ENCODE data around the gene DNAJB7.
"Not testable (repeated sequence)": the region's sequence is repeated elsewhere in the genome, so short reads cannot be mapped to it uniquely, and the experiment has no call there.

Gene DNAJB7

GRCh38 chr22:40845816-40846215, 16.1 kb downstream of the DNAJB7 start:
- FAIRE-seq, result not testable (repeated sequence)

GRCh38 chr22:40844951-40845350, 17.0 kb downstream of the DNAJB7 start:
- no peak for DNase-seq (ENCODE audit: low spot score)
- no peak for FAIRE-seq

More at GRCh38 chr22:40845816-40846215, 16.1 kb downstream of the DNAJB7 start:
- DNase-seq (ENCODE audit: low spot score), result not testable (repeated sequence)

DNA sequence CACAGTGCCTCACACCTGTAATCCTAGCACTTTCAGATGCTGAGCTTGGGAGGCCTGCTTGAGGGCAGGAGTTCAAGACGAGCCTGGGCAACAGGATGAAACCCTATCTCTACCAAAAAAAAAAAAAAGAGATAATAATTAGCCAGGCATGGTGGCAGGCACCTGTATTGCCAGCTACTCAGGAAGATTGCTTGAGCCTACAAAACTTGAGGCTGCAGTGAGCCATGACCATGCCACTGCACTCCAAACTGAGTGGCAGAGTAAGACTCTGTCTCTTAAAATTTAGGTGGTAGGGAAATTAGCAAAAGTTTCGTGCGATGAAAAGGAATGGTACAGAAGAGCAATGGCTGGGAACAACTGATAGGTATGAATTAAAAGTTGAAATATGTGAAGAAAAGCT, 23.4 kb downstream of the DNAJB7 start:
- DNase-seq (ENCODE audit: low spot score) (no peak), FAIRE-seq (no peak)

GRCh38 chr22:40834619-40835018, 27.3 kb downstream of the DNAJB7 start:
- DNase-seq (ENCODE audit: low spot score), result no peak
- FAIRE-seq, result no peak

DNA sequence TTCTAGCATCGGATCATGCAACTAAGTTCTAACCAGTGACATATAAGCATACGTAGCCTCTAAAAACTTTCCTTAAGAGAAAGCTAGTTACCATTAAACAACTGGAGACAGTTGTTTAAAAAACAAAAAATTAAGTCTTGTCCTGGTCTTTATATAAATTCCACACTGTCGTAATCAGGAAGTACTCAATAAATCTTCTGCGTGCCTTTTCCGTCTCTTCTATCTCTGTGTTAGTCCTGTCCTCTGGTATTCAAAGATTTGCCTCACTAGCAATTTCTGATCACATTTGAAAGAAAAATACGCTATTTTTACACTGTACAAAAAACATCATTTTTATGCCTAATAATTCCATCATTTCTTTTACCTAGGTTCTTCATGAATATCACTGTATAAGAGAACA, 32.8 kb downstream of the DNAJB7 start:
- no peak for DNase-seq (ENCODE audit: low spot score)
- FAIRE-seq, result no peak

GRCh38 chr22:40826984-40827741, 34.8 kb downstream of the DNAJB7 start:
- DNase-seq (ENCODE audit: low spot score), result no peak
- FAIRE-seq, result no peak

DNA sequence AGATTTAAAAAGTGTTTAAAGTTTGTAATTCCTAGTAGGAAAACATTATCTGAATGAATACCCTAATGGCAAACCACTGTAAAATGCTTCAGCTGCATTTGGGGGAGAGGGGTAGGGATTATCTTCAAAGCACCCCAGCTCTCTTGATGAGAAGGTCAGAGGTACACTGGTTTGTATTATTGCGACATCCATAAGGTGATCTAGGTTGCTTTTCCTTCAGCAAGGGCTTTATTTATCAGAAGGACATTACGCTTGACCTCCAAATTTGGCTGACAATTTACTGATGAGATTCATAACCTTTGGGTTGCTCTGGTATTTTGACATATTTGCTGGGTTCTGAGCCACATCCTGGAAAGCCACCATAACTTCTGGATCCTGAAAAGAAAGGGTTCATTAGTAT, 35.6 kb downstream of the DNAJB7 start:
- not testable (repeated sequence) for FAIRE-seq; DNase-seq (ENCODE audit: low spot score)

GRCh38 chr22:40823426-40823825, 38.5 kb downstream of the DNAJB7 start:
- FAIRE-seq (no peak), DNase-seq (ENCODE audit: low spot score) (no peak)

DNA sequence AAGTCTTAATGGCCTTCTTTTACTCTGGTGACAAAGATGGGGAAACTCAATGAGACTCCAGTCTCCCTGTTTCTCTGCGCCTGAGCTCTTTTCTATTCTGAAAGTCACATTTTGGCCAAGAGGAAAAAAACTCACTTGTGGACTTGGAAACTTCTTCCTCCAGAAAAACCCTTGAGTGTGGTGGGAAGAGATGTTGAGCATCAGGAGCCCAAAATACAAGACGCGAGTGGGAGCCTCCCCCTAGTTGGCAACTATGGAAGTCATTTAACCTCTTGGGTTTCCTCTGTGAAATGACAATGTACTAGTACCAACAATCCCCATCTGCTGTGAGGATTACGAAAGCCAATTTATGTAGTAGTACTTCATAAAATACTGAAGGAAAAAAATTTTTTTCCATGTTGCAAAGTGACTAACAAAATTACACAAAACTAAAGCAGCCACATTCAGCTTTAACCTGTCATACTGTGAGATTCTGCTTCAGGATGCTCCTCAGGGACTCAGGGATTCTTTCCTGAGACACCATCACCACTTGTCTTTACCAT, 42.2 kb downstream of the DNAJB7 start:
- FAIRE-seq, result no peak
- DNase-seq (ENCODE audit: low spot score), result peak; percentile 13

GRCh38 chr22:40818747-40819598, 42.9 kb downstream of the DNAJB7 start, which contains the start of gene SLC25A17:
Gene SLC25A17 (minus strand): TSS chr22:40819346. CDS start chr22:40819248, 98 bp downstream.
- FAIRE-seq, result peak; percentile 66
- peak; percentile 98 for DNase-seq (ENCODE audit: low spot score)

DNA sequence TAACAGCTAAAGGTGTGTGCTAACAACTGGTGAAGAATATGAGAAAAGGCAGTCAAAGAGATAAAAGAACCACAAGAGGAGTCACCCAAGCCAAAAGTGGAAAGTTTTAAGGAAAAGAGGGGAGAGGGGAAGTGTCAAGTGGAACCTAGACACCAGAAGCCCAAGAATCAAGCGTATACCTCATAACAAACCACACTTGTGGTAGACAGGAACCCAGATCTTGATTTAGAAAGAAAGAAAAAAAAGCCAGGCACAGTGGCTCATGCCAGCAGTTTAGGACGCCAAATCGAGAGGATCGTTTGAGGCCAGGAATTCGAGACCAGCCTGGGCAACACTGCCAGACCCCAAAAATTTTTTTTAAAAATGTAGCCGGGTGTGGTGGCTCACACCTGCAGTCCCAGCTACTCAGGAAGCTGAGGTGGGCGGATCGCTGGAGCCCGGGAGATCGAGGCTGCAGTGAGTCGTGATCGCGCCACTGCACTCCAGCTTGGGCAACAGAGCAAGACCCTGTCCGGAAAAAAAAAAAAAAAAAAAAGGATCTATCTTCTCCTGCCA, 43.6 kb downstream of the DNAJB7 start:
- no peak for DNase-seq (ENCODE audit: low spot score)
- FAIRE-seq, result no peak

GRCh38 chr22:40817737-40818136, 44.2 kb downstream of the DNAJB7 start:
- no peak for DNase-seq (ENCODE audit: low spot score)
- no peak for FAIRE-seq

DNA sequence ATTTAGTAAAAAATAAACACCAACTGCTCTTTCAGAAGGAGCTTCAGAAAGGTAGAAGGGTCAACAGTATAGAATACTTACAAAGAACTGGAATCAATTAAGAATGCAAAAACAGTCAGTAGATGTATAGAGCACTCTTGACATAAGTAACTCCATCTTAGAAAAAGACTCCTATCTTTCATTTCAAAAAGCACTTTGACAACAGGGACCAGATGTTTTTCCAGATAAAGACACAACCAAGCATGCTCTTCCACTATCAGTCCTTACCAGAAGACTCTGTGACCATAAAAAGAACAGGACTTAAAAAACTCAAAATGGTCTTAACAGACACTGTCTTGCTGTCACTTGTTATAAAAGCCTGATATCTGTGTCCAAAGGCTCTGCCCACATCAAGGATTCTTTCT, 48.0 kb downstream of the DNAJB7 start:
- no peak for FAIRE-seq
- no peak for DNase-seq (ENCODE audit: low spot score)
